GM21717 (cell line): ENCODE data around the gene REXO1.

Experiments used
- ATAC-seq: cut with Tn5 transposase; IDR thresholded peaks from one replicate; pipeline ENCODE4 v1.9.1; 2021; ENCODE audit warnings: mild to moderate bottlenecking, moderate library complexity; ENCODE audit not compliant: unreplicated experiment

REXO1 gene

DNA sequence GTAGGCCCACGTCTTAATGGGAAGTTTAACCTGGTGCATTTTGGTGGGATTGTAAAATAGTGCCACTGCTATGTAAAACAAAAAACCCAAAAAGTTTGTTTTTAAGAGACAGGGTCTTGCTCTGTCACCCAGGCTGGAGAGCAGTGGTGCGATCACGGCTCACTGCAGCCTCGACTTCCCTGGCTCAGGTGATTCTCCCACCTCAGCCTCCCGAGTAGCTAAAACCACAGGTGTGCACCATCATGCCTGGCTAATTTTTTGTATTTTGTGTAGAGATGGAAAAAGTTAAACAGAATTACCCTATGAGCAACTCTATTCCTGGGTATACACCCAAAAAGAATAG, 820 bp upstream of the REXO1 start:
- no peak for ATAC-seq

GRCh38 chr19:1847684-1848398, 442 bp downstream of the REXO1 start:
- ATAC-seq = peak; percentile 23

- no peak for ATAC-seq
Measured at GRCh38 chr19:1847348-1847683, 967 bp downstream of the REXO1 start.

- ATAC-seq = no peak
Measured at GRCh38 chr19:1846517-1847204, 1.6 kb downstream of the REXO1 start.

GRCh38 chr19:1845642-1846041, 2.6 kb downstream of the REXO1 start:
- no peak for ATAC-seq

DNA sequence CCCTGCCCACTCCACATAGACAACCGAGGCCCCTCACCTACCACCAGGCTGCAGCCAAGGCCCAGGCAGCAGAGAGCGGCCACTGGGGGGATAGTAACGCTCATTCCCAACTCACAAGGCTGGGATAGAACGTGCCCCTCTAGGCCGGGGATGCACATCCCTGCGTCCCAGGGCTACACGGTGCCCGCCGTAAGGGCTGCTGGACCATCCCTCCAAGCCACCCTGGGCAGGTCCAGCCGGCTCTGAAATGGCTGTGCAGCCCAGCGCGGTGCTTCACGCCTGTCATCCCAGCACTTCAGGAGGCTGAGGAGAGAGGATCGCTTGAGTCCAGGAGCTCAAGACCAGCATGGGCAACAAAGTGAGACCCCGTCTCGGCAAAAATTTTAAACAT, 3.2 kb downstream of the REXO1 start:
- no peak for ATAC-seq

DNA sequence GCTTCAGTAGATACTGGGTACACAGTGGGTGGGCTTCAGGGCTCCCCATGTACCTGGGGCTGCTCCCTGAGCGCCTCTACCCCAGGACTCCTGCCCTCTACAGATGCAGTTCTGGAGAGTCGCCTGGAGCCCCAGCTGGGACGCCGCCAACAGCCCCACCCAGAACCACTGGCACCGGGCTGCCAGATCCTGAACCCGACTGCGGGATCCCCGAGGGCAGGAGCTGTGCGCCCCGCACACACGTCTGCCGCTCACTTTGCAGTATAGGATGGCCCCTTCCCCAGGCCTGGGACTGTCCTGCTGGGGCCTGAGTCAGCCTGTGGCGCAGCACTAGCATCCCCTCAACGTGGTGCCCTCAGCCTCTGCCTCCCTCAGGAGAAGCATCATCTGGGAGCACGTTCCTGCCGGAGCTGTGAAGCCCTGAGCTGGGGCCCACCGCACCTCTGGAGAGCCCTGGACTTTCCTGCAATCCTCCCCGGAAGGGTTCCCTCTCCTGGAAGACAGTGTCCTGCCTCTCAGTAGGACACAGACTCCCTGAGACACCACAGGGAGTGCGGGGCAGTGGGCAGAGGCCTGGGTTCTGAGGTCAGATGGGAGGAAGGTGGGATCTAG, 3.7 kb downstream of the REXO1 start:
- no peak for ATAC-seq

- no peak for ATAC-seq
Measured at GRCh38 chr19:1843646-1844394, 4.5 kb downstream of the REXO1 start.

DNA sequence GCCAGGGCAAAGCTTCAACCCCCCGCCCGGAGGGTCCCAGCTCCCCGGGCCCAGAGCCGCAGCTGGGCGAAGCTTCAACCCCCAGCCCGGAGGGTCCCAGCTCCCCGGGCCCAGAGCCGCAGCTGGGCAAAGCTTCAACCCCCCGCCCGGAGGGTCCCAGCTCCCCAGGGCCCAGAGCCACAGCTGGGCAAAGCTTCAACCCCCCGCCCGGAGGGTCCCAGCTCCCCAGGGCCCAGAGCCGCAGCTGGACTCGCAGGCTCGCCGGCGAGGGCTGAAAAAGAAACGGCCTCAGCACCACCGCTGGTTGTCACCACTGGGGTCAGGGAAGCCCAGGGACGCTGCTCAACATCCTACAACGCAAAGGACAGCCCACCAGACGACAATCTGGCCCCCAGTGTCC, 5.2 kb downstream of the REXO1 start:
- ATAC-seq = no peak

GRCh38 chr19:1841209-1841924, 6.9 kb downstream of the REXO1 start:
- ATAC-seq = no peak

DNA sequence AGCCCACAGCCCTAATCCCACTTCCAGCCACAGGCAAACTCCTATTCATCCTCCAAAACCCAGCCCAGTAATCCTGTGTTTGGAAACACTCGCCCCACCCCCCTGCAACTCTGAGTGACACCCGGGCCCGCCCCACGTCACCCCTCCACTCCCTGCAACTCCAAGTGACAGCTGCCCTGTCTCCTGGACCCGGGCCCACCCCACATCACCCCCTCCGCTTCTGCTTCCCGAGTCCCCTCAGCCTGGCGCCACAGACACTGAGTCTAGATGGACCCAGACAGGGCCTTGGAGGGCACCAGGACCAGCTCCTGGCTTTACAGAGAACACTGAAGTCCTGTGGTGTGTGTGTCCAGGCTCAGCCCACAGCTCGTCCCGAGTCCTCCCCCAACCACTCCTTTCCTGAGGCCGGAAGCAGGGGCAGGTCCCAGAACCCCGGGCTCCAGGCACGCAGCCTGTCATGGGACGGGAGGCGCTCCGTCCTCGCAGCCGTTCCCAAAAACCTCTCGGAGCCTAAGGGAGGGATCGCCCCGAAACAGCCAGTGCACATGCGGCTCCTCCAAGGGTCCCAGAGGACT, 7.7 kb downstream of the REXO1 start:
- ATAC-seq = no peak

- no peak for ATAC-seq
Measured at GRCh38 chr19:1839658-1840540, 8.4 kb downstream of the REXO1 start.

- ATAC-seq = no peak
Measured at GRCh38 chr19:1837625-1838105, 10.6 kb downstream of the REXO1 start.

- ATAC-seq = no peak
Measured at GRCh38 chr19:1837222-1837565, 11.1 kb downstream of the REXO1 start.

DNA sequence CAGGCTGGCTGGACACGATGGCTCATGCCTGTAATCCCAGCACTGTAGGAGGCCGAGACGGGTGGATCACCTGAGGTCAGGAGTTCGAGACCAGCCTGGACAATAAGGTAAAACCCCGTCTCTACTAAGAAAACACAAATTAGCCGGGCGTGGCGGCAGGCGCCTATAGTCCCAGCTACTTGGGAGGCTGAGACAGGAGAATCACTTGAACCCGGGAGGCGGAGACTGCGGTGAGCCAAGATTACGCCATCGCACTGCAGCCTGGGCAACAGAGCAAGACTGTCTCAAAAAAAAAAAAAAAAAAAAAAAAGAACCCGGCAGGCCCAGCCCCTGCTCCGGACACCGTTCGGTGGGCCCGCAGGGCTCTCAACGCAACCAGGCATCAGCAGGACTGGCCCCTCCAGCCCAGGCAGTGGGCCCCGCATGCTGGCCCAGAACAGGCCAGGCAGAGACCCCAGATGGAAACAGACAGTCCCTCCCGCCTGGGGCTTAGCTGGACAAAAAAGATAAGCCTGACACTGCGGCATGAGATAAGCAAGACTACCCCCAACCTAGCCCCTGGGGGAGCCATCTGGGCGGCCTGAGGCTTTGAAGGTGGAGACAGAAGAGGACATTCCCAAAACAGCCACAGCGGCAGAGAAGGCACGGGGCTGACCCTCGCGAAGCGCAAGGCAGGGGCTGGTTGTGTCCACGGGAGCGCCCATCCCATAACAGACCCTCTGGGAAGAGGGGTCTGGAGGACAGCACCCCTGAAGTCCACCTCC, 11.6 kb downstream of the REXO1 start:
- no peak for ATAC-seq

- no peak for ATAC-seq
Measured at GRCh38 chr19:1833540-1833939, 14.7 kb downstream of the REXO1 start.

GRCh38 chr19:1832046-1832663, 16.1 kb downstream of the REXO1 start:
- ATAC-seq = no peak

GRCh38 chr19:1830978-1831377, 17.3 kb downstream of the REXO1 start:
- ATAC-seq = no peak

DNA sequence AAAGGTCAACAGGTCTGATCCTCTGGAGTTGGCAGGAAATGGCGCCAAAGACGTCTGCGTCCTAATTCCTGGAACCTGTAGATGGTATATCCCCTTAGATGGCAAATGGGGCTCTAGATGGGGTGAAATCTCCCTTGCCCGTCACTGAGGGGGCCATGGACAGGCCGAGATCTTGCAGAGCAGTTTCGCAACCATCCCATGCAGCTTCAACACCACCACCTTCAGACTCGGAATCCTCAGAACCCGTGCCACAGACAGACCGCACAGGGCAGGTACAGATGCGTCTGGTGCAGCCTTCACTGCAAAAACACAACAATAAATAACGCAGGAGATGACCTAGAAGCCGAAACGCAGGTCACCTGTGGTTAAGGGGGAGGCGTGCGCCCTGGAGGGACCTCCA, 17.7 kb downstream of the REXO1 start:
- ATAC-seq = no peak
